IMR-90 (cell line): ENCODE measurements around the gene MMP14. TPM values are rescaled to one million over a fixed set of nuclear protein-coding genes. Genes with fewer than 3 reads are reported as not detected.

Experiments
- ATAC-seq: fragments of 200-7000 bp; cut with Tn5 transposase; 2 replicates; pipeline ENCODE4 v1.9.1; 2020; ENCODE audit warnings: low read depth, mild to moderate bottlenecking, moderate library complexity
- BruUV-seq: library from RNA; stranded (reverse); fragments of 400-500 nt; replicated peaks from 2 replicates; lab custom pipeline; 2021; lab: Mats Ljungman, UMichigan
- CTCF ChIA-PET: fragments of 300-600 bp; formaldehyde crosslinking; extraction: SDS; loops from one replicate; lab custom pipeline; 2021; ENCODE audit warnings: antibody characterized with exemption; lab: Yijun Ruan, JAX
- POLR2A ChIA-PET: fragments of 300-600 bp; sonication (Branson Sonifier 250); formaldehyde crosslinking; loops from one replicate; lab custom pipeline; 2022; ENCODE audit warnings: antibody characterized with exemption; ENCODE audit not compliant: unreplicated experiment; lab: Charles Lee
- DNase-seq: peaks from one replicate; pipeline ENCODE4 v3.0.0; 2013
- H2AFZ ChIP-seq: replicated peaks from 2 replicates; pipeline ENCODE3; 2013; ENCODE audit warnings: low read length, mild to moderate bottlenecking; ENCODE audit not compliant: poor library complexity
- H2AK5ac ChIP-seq: 2 replicates; pipeline ENCODE4 v1.6.1; 2013; ENCODE audit warnings: low read depth, low read length, inconsistent platforms
- H2AK9ac ChIP-seq: replicated peaks from 2 replicates; pipeline ENCODE3; 2013; ENCODE audit warnings: mild to moderate bottlenecking, low read depth, low read length, moderate library complexity; ENCODE audit not compliant: poor library complexity
- H2BK120ac ChIP-seq: 2 replicates; pipeline ENCODE4 v1.6.1; 2013; ENCODE audit warnings: low read depth, low read length, inconsistent platforms
- H2BK15ac ChIP-seq: 3 replicates; pipeline ENCODE4 v1.6.1; 2013; ENCODE audit warnings: low read depth, low read length, inconsistent platforms
- H2BK20ac ChIP-seq: 2 replicates; pipeline ENCODE4 v1.6.1; 2013; ENCODE audit warnings: low read depth, mild to moderate bottlenecking, inconsistent platforms, low read length, moderate library complexity
- H2BK5ac ChIP-seq: 2 replicates; pipeline ENCODE4 v1.6.1; 2013; ENCODE audit warnings: mild to moderate bottlenecking, low read depth, low read length, inconsistent platforms; ENCODE audit not compliant: poor library complexity, severe bottlenecking
- H3K14ac ChIP-seq: replicated peaks from 2 replicates; pipeline ENCODE4 v1.6.1; 2013; ENCODE audit warnings: low read depth, low read length, inconsistent platforms
- H3K18ac ChIP-seq: 2 replicates; pipeline ENCODE4 v1.6.1; 2013; ENCODE audit warnings: low read depth, low read length, control low read depth
- H3K23ac ChIP-seq: 2 replicates; pipeline ENCODE4 v1.6.1; 2013; ENCODE audit warnings: low read depth, low read length, inconsistent platforms
- H3K27ac ChIP-seq: 2 replicates; pipeline ENCODE4 v1.5.1; 2013; ENCODE audit warnings: mild to moderate bottlenecking, control low read depth, low read length; ENCODE audit not compliant: insufficient read depth
- H3K27me3 ChIP-seq: 2 replicates; pipeline ENCODE4 v1.6.1; 2013; ENCODE audit warnings: low read length; ENCODE audit not compliant: control insufficient read depth, insufficient read depth
- H3K36me3 ChIP-seq: 2 replicates; pipeline ENCODE4 v1.6.1; 2013; ENCODE audit warnings: low read length, mixed read lengths; ENCODE audit not compliant: control insufficient read depth, insufficient read depth
- H3K4ac ChIP-seq: 2 replicates; pipeline ENCODE4 v1.6.1; 2013; ENCODE audit warnings: low read depth, low read length, inconsistent platforms
- H3K4me1 ChIP-seq: 2 replicates; pipeline ENCODE4 v1.6.1; 2013; ENCODE audit warnings: low read length, mixed read lengths; ENCODE audit not compliant: control insufficient read depth, insufficient read depth
- H3K4me2 ChIP-seq: 2 replicates; pipeline ENCODE4 v1.6.1; 2013; ENCODE audit warnings: low read depth, mild to moderate bottlenecking, control low read depth, low read length, moderate library complexity
- H3K4me3 ChIP-seq: 2 replicates; pipeline ENCODE4 v1.5.1; 2013; ENCODE audit warnings: low read depth, mild to moderate bottlenecking, control low read depth, low read length, moderate library complexity; ENCODE audit not compliant: insufficient read depth
- H3K56ac ChIP-seq: 2 replicates; pipeline ENCODE4 v1.6.1; 2013; ENCODE audit warnings: low read length, inconsistent platforms; ENCODE audit not compliant: insufficient read depth; ENCODE audit errors: extremely low read depth
- H3K79me1 ChIP-seq, 2 experiments: 2 replicates each; pipeline ENCODE4 v1.6.1; 2013; ENCODE audit warnings: low read length in 2 of 2, inconsistent platforms in 1 of 2, low read depth in 1 of 2
- H3K9ac ChIP-seq: 2 replicates; pipeline ENCODE4 v1.6.1; 2013; ENCODE audit warnings: low read depth, low read length, control low read depth
- H3K9me1 ChIP-seq: 2 replicates; pipeline ENCODE4 v1.6.1; 2013; ENCODE audit warnings: low read length, inconsistent platforms; ENCODE audit not compliant: insufficient read depth
- H3K9me3 ChIP-seq: 2 replicates; pipeline ENCODE4 v1.6.1; 2013; ENCODE audit warnings: low read length; ENCODE audit not compliant: control insufficient read depth, insufficient read depth
- H4K20me1 ChIP-seq: 2 replicates; pipeline ENCODE4 v1.6.1; 2013; ENCODE audit warnings: low read length, inconsistent platforms; ENCODE audit not compliant: insufficient read depth
- H4K5ac ChIP-seq: 2 replicates; pipeline ENCODE4 v1.6.1; 2013; ENCODE audit warnings: mild to moderate bottlenecking, low read depth, low read length, control low read depth
- H4K8ac ChIP-seq, 2 experiments: 2 replicates each; pipeline ENCODE4 v1.6.1; 2013; ENCODE audit warnings: low read depth in 2 of 2, low read length in 2 of 2, control low read depth in 1 of 2, inconsistent platforms in 1 of 2
- H4K91ac ChIP-seq: 2 replicates; pipeline ENCODE4 v1.6.1; 2013; ENCODE audit warnings: low read depth, low read length, inconsistent platforms; ENCODE audit not compliant: insufficient read depth
- BHLHE40 ChIP-seq: fragments of 150-350 bp; IDR thresholded peaks from 2 replicates; pipeline ENCODE4 v1.6.1; 2016; ENCODE audit warnings: mild to moderate bottlenecking, low read depth, low read length
- CEBPB ChIP-seq: IDR thresholded peaks from 2 replicates; pipeline ENCODE4 v1.6.1; 2012; ENCODE audit warnings: low read depth, low read length, improper control_type of control experiment
- CTCF ChIP-seq: conservative IDR thresholded peaks from 2 replicates; pipeline ENCODE4 v1.5.1; 2012; ENCODE audit warnings: mild to moderate bottlenecking, low read depth, low read length, improper control_type of control experiment
- FOS ChIP-seq: fragments of 150-350 bp; IDR thresholded peaks from 2 replicates; pipeline ENCODE4 v1.6.1; 2016; ENCODE audit warnings: low read depth, low read length
- MAZ ChIP-seq: IDR thresholded peaks from 2 replicates; pipeline ENCODE4 v1.6.1; 2012; ENCODE audit warnings: low read depth, mild to moderate bottlenecking, low read length, improper control_type of control experiment, moderate library complexity, borderline replicate concordance
- MXI1 ChIP-seq: IDR thresholded peaks from 2 replicates; pipeline ENCODE4 v1.6.1; 2012; ENCODE audit warnings: low read depth, mild to moderate bottlenecking, low read length, moderate library complexity, borderline replicate concordance
- NFE2L2 ChIP-seq: fragments of 150-350 bp; IDR thresholded peaks from 2 replicates; pipeline ENCODE4 v1.6.1; 2016; ENCODE audit warnings: low read depth, mild to moderate bottlenecking, low read length
- POLR2A ChIP-seq: IDR thresholded peaks from 2 replicates; pipeline ENCODE4 v1.6.1; 2012; ENCODE audit warnings: mild to moderate bottlenecking, low read depth, low read length
- RAD21 ChIP-seq: IDR thresholded peaks from 2 replicates; pipeline ENCODE4 v1.6.1; 2012; ENCODE audit warnings: low read length, improper control_type of control experiment
- RCOR1 ChIP-seq: IDR thresholded peaks from 2 replicates; pipeline ENCODE4 v1.6.1; 2012; ENCODE audit warnings: mild to moderate bottlenecking, low read length, improper control_type of control experiment; ENCODE audit not compliant: insufficient replicate concordance
- RFX5 ChIP-seq: IDR thresholded peaks from 2 replicates; pipeline ENCODE4 v1.8.0; 2012; ENCODE audit warnings: low read depth, mild to moderate bottlenecking, low read length, moderate library complexity
- USF2 ChIP-seq: fragments of 150-350 bp; IDR thresholded peaks from 2 replicates; pipeline ENCODE4 v1.6.1; 2017; ENCODE audit warnings: mild to moderate bottlenecking, antibody characterized with exemption, low read length, low read depth
- WGBS, 2 experiments: methylation state at CpG; one replicate each; pipeline versions ENCODE4 v1.1.5 to v1.1.7; 2013; ENCODE audit warnings: missing lambda C conversion rate in 2 of 2; ENCODE audit not compliant: insufficient read length in 1 of 2; ENCODE audit errors: extremely low coverage in 2 of 2; 5-methylcytosine and 5-hydroxymethylcytosine counted together
- dilution Hi-C: fragments of 300-500 bp; cut with HindIII; formaldehyde crosslinking; loops from one replicate; pipeline ENCODE4 v1.14.3; 2018; ENCODE audit warnings: low sequenced_read_pairs; ENCODE audit not compliant: unreplicated experiment
- in situ Hi-C: fragments of 300-500 bp; cut with MboI; formaldehyde crosslinking; loops from 3 replicates; pipeline ENCODE4 v1.14.3; 2019; ENCODE audit warnings: low sequenced_read_pairs, inconsistent platforms, mixed read lengths
- intact Hi-C: fragments of 100-400 bp; cut with micrococcal nuclease; formaldehyde crosslinking; loops from 2 replicates; pipeline ENCODE4 v1.10.0; 2022
- polyA plus RNA-seq, 3 experiments: library from polyadenylated mRNA; depleted of rRNA; stranded (reverse); fragments of >200 nt; gene quantifications; 2 replicates each; pipeline ENCODE4 v1.2.3, GENCODE V29; 2012; ENCODE audit warnings: low replicate concordance in 1 of 3
- total RNA-seq: library from RNA; depleted of rRNA; stranded (reverse); fragments of >200 nt; gene quantifications from 2 replicates; pipeline ENCODE4 v1.2.3, GENCODE V29; 2012

Gene MMP14
- total and polyA plus RNA-seq, 2 of the 4 experiments (the other 2 are of a cell fraction), result 156 to 315 TPM

GRCh38 chr14:22888662-22889061, 52.3 kb downstream of the MMP14 start:
- no peak overlapping the region for H4K5ac ChIP-seq
- H2BK120ac ChIP-seq, result no peak overlapping the region
- CTCF ChIA-PET, result interaction anchor here (0.9 kb wide), 1 partner anchor 12 kb away, joined by 3 read pairs; no protein-coding TSS in a partner anchor
- no peak overlapping the region for H2AK9ac ChIP-seq
- TF ChIP-seq RAD21, result no peak
- no peak for TF ChIP-seq USF2
- no peak for TF ChIP-seq MXI1
- TF ChIP-seq FOS, result no peak
- no peak for TF ChIP-seq NFE2L2
- no peak for TF ChIP-seq RCOR1
- TF ChIP-seq BHLHE40, result no peak
- TF ChIP-seq CTCF, result no peak
- TF ChIP-seq RFX5, result no peak
- no peak for TF ChIP-seq POLR2A
- TF ChIP-seq MAZ, result no peak
- TF ChIP-seq CEBPB, result no peak
- no peak overlapping the region for H3K23ac ChIP-seq
- H2BK20ac ChIP-seq, result no peak overlapping the region
- BruUV-seq, result no TSS peak
- H3K27me3 ChIP-seq, result no peaks in the 10 kb centered on the region
- ATAC-seq (no peak), DNase-seq (no peak)
- in situ Hi-C loops, result no loop called here
- peaks cover 7 to 17% of the 10 kb centered on the region in 2 experiments; a peak in 3 of 4 replicates for H3K79me1 ChIP-seq
- no peak overlapping the region for H3K9ac ChIP-seq
- no CpG with 5 or more reads among the region's 4 CpGs for WGBS, 2 experiments
- H4K91ac ChIP-seq, result no peak overlapping the region
- no peak overlapping the region for H3K14ac ChIP-seq
- dilution Hi-C loops, result no loop called here
- H3K4me1 ChIP-seq, result peaks cover 5% of the 10 kb centered on the region; the same call in 1 of the 2 replicates
- H4K20me1 ChIP-seq, result no peaks in the 10 kb centered on the region
- H2BK15ac ChIP-seq, result no peak overlapping the region
- no peaks in the 10 kb centered on the region for H3K9me3 ChIP-seq
- H2AK5ac ChIP-seq, result no peak overlapping the region
- H3K4ac ChIP-seq, result no peak overlapping the region
- no peak overlapping the region for H3K56ac ChIP-seq
- POLR2A ChIA-PET, result no interaction called here
- no peak overlapping the region for H2BK5ac ChIP-seq
- no peak overlapping the region for H2AFZ ChIP-seq
- no peak overlapping the region for H3K4me3 ChIP-seq
- no peak overlapping the region for H3K27ac ChIP-seq
- H3K9me1 ChIP-seq, result peaks cover 11% of the 10 kb centered on the region; the same call in 1 of the 2 replicates
- no peak overlapping the region for H3K4me2 ChIP-seq
- H3K18ac ChIP-seq, result no peak overlapping the region
- H4K8ac ChIP-seq, result no peak overlapping the region
- no peaks in the 10 kb centered on the region for H3K36me3 ChIP-seq
- intact Hi-C loops, result no loop called here
